Lower leg skin (tissue), 3 donors: Measurements from ENCODE around the gene RPL22.

ENCODE experiments used
- POLR2A ChIP-seq, 2 donors: fragments of 450-650 bp; IDR thresholded peaks; one replicate each; pipeline ENCODE4 v1.6.1; 2016 to 2017; ENCODE audit warnings: antibody characterized with exemption in 2 of 2, mild to moderate bottlenecking in 1 of 2, moderate library complexity in 1 of 2
- TF ChIP-seq, protein P1 (sequence below), 3 donors: fragments of 450-650 bp; IDR thresholded peaks; one replicate each; pipeline ENCODE4 v1.5.1; 2016; ENCODE audit warnings: antibody characterized with exemption in 3 of 3, mild to moderate bottlenecking in 3 of 3, moderate library complexity in 2 of 3

DNA sequence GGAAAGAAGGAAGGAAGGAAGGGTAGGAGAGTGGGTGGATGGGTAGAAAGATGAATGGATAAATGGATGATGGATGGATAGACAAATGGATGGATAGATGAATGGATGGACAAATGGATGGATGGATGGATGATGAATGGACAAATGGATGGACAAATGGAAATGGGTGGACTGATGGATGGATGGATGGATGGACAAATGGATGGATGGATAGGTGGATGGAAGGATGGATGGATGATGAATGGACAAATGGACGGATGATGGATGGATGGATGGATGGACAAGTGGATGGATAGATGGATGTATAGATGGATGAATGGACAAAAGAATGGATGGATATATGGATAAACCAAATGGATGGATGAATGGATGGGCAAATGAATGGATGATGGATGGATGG, 49.8 kb downstream of the RPL22 start:
- TF ChIP-seq, protein P1, sequence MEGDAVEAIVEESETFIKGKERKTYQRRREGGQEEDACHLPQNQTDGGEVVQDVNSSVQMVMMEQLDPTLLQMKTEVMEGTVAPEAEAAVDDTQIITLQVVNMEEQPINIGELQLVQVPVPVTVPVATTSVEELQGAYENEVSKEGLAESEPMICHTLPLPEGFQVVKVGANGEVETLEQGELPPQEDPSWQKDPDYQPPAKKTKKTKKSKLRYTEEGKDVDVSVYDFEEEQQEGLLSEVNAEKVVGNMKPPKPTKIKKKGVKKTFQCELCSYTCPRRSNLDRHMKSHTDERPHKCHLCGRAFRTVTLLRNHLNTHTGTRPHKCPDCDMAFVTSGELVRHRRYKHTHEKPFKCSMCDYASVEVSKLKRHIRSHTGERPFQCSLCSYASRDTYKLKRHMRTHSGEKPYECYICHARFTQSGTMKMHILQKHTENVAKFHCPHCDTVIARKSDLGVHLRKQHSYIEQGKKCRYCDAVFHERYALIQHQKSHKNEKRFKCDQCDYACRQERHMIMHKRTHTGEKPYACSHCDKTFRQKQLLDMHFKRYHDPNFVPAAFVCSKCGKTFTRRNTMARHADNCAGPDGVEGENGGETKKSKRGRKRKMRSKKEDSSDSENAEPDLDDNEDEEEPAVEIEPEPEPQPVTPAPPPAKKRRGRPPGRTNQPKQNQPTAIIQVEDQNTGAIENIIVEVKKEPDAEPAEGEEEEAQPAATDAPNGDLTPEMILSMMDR (IDR thresholded peaks at IDR 0.05) = no peak
- TF ChIP-seq POLR2A (IDR thresholded peaks at IDR 0.05) = no peak
